Testis (tissue), 2 donors: ENCODE results near the gene RYR3.

Source experiments
- POLR2A ChIP-seq: fragments of 450-650 bp; IDR thresholded peaks from one replicate; pipeline ENCODE4 v1.6.1; 2017; ENCODE audit warnings: antibody characterized with exemption, mild to moderate bottlenecking, moderate library complexity
- TF ChIP-seq, protein P1 (sequence below), 3 experiments: fragments of 450-650 bp in 2 of 3; fragments of 200-600 bp in 1 of 3; sonication (generic) in 1 of 3; IDR thresholded peaks; one replicate each; pipeline ENCODE4 v1.5.1; 2016 to 2019; ENCODE audit warnings: antibody characterized with exemption in 3 of 3, mild to moderate bottlenecking in 2 of 3, moderate library complexity in 1 of 3

DNA sequence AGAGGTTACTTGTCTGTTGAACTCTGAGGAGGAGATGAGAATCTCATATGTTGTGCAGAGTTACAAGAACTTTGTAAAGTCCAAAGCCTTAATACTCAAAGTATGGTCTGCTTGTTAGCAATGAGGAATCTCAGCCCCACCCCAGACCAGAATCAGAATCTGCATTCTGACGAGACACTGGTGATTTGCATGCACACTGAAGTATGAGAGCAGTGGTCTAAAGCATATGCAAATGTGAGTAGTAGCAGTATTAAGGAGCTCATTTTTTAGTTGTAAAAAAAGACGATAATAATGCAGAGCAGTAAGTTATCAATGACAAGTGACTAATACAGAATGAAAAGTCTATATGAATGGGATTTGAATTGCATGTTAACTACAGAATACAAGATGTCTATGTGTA, 327.7 kb downstream of the RYR3 start:
- TF ChIP-seq, protein P1, sequence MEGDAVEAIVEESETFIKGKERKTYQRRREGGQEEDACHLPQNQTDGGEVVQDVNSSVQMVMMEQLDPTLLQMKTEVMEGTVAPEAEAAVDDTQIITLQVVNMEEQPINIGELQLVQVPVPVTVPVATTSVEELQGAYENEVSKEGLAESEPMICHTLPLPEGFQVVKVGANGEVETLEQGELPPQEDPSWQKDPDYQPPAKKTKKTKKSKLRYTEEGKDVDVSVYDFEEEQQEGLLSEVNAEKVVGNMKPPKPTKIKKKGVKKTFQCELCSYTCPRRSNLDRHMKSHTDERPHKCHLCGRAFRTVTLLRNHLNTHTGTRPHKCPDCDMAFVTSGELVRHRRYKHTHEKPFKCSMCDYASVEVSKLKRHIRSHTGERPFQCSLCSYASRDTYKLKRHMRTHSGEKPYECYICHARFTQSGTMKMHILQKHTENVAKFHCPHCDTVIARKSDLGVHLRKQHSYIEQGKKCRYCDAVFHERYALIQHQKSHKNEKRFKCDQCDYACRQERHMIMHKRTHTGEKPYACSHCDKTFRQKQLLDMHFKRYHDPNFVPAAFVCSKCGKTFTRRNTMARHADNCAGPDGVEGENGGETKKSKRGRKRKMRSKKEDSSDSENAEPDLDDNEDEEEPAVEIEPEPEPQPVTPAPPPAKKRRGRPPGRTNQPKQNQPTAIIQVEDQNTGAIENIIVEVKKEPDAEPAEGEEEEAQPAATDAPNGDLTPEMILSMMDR (IDR thresholded peaks at IDR 0.05) = no peak
- no peak for TF ChIP-seq POLR2A
